PC-3 (cell line): ENCODE results near the gene CAMK2A.

Experiments
- EZH2 ChIP-seq: fragments of 300-600 bp; sonication (generic); IDR thresholded peaks from one replicate; pipeline ENCODE4 v1.6.1; 2017; ENCODE audit warnings: antibody characterized with exemption, mild to moderate bottlenecking, low read length; ENCODE audit not compliant: unreplicated experiment
- EZH2phosphoT487 ChIP-seq: fragments of 300-600 bp; sonication (generic); IDR thresholded peaks from 2 replicates; pipeline ENCODE4 v1.6.1; 2018; ENCODE audit warnings: mild to moderate bottlenecking, antibody characterized with exemption, low read length, borderline replicate concordance
- TF ChIP-seq, protein P1 (sequence below): fragments of 300-600 bp; sonication (generic); conservative IDR thresholded peaks from 2 replicates; pipeline ENCODE4 v1.5.1; 2017; ENCODE audit warnings: antibody characterized with exemption, low read depth, mild to moderate bottlenecking, low read length

DNA sequence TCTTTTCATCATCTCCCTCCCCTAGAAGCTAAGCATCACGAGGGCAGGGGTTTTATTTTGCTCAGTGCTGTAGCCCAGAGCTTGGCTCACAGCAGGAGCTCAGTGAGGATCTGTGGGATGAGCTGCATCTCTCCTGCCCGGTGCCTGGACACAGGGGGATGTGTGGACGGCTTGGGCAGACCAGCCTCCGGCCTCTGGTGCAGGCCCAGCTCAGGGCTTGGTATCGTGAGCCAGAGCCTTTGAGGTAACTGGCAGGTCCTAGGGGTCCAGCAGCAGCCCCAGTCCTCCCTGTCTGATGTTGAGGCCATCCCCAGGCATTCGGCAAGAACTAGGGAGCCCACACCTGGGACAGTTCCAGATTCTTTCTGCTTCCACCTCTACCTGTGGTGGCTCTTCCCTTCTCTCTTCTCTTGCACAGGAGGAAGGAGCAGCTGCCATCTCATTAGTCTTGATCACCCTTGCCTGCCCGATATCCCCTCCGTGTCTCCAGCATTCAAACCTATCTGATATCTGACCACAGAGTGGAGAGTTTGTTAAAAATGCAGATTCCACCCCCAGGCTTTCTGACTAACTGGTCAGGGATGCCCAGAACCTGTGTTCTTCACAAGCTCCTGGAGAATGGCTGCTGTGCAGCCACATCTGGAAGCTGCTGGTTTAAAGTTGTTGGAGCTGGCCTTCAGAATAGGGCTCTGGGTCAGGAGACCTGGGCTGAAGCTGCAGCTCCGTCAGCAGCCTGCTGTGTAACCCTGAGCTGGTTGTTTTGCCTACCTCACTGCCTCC is 107.6 kb downstream of the CAMK2A start:
- TF ChIP-seq, protein P1, sequence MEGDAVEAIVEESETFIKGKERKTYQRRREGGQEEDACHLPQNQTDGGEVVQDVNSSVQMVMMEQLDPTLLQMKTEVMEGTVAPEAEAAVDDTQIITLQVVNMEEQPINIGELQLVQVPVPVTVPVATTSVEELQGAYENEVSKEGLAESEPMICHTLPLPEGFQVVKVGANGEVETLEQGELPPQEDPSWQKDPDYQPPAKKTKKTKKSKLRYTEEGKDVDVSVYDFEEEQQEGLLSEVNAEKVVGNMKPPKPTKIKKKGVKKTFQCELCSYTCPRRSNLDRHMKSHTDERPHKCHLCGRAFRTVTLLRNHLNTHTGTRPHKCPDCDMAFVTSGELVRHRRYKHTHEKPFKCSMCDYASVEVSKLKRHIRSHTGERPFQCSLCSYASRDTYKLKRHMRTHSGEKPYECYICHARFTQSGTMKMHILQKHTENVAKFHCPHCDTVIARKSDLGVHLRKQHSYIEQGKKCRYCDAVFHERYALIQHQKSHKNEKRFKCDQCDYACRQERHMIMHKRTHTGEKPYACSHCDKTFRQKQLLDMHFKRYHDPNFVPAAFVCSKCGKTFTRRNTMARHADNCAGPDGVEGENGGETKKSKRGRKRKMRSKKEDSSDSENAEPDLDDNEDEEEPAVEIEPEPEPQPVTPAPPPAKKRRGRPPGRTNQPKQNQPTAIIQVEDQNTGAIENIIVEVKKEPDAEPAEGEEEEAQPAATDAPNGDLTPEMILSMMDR, result no peak
- no peak for TF ChIP-seq EZH2
- TF ChIP-seq EZH2phosphoT487, result no peak
